ENCODE data around the gene TMEM94.
"Not testable (repeated sequence)": the region's sequence is repeated elsewhere in the genome, so short reads cannot be mapped to it uniquely, and the experiment has no call there.

Gene TMEM94

GRCh38 chr17:75468779-75469373 is 12.4 kb downstream of the TMEM94 start:
- Histone ChIP-seq H3K4me3 (ENCODE audit: low read length) (no peak overlapping the region), H3K36me3 (ENCODE audit: control insufficient read depth, insufficient read depth, low read length, severe bottlenecking) (peaks cover 12% of the 10 kb centered on the region), H3K9ac (ENCODE audit: low read length) (no peak overlapping the region), H3K27me3 (replicated peaks; ENCODE audit: control insufficient read depth, insufficient read depth, low read length) (no peaks in the 10 kb centered on the region), H3K4me1 (ENCODE audit: control insufficient read depth, insufficient read depth, low read length) (peaks cover 9% of the 10 kb centered on the region), H3K9me3 (ENCODE audit: control insufficient read depth, low read length) (no peaks in the 10 kb centered on the region)
- DNase-seq (ENCODE audit: low read depth), result no peak

GRCh38 chr17:75471207-75471606 is 14.8 kb downstream of the TMEM94 start:
- no peak for DNase-seq (ENCODE audit: low read depth)
- Histone ChIP-seq H3K4me1 (ENCODE audit: control insufficient read depth, insufficient read depth, low read length) (peaks cover 15% of the 10 kb centered on the region), H3K36me3 (ENCODE audit: control insufficient read depth, insufficient read depth, low read length, severe bottlenecking) (peaks cover 12% of the 10 kb centered on the region), H3K9ac (ENCODE audit: low read length) (no peak overlapping the region), H3K27me3 (replicated peaks; ENCODE audit: control insufficient read depth, insufficient read depth, low read length) (no peaks in the 10 kb centered on the region), H3K9me3 (ENCODE audit: control insufficient read depth, low read length) (no peaks in the 10 kb centered on the region), H3K4me3 (ENCODE audit: low read length) (no peak overlapping the region)

- no peaks in the 10 kb centered on the region for H3K9me3 ChIP-seq (ENCODE audit: control insufficient read depth, low read length)
- H3K4me3 ChIP-seq (ENCODE audit: low read length), result no peak overlapping the region
- H3K4me1 ChIP-seq (ENCODE audit: control insufficient read depth, insufficient read depth, low read length), result peaks cover 23% of the 10 kb centered on the region
- H3K36me3 ChIP-seq (ENCODE audit: control insufficient read depth, insufficient read depth, low read length, severe bottlenecking), result peaks cover 12% of the 10 kb centered on the region
- no peak for DNase-seq (ENCODE audit: low read depth)
- H3K9ac ChIP-seq (ENCODE audit: low read length), result no peak overlapping the region
- no peaks in the 10 kb centered on the region for H3K27me3 ChIP-seq (replicated peaks; ENCODE audit: control insufficient read depth, insufficient read depth, low read length)
Observed at GRCh38 chr17:75472119-75472518, 15.7 kb downstream of the TMEM94 start.

- no peaks in the 10 kb centered on the region for H3K9me3 ChIP-seq (ENCODE audit: control insufficient read depth, low read length)
- H3K27me3 ChIP-seq (replicated peaks; ENCODE audit: control insufficient read depth, insufficient read depth, low read length), result no peaks in the 10 kb centered on the region
- no peak overlapping the region for H3K4me3 ChIP-seq (ENCODE audit: low read length)
- DNase-seq (ENCODE audit: low read depth), result no peak
- peaks cover 19% of the 10 kb centered on the region for H3K4me1 ChIP-seq (ENCODE audit: control insufficient read depth, insufficient read depth, low read length)
- H3K9ac ChIP-seq (ENCODE audit: low read length), result no peak overlapping the region
- peaks cover 12% of the 10 kb centered on the region for H3K36me3 ChIP-seq (ENCODE audit: control insufficient read depth, insufficient read depth, low read length, severe bottlenecking)
Observed at GRCh38 chr17:75473246-75473645, 16.8 kb downstream of the TMEM94 start.

- H3K9me3 ChIP-seq (ENCODE audit: control insufficient read depth, low read length), result no peaks in the 10 kb centered on the region
- no peak overlapping the region for H3K9ac ChIP-seq (ENCODE audit: low read length)
- DNase-seq (ENCODE audit: low read depth), result no peak
- H3K27me3 ChIP-seq (replicated peaks; ENCODE audit: control insufficient read depth, insufficient read depth, low read length), result no peaks in the 10 kb centered on the region
- peaks cover 12% of the 10 kb centered on the region for H3K36me3 ChIP-seq (ENCODE audit: control insufficient read depth, insufficient read depth, low read length, severe bottlenecking)
- H3K4me1 ChIP-seq (ENCODE audit: control insufficient read depth, insufficient read depth, low read length), result peaks cover 13% of the 10 kb centered on the region
- no peak overlapping the region for H3K4me3 ChIP-seq (ENCODE audit: low read length)
Observed at GRCh38 chr17:75474736-75475135, 18.3 kb downstream of the TMEM94 start.

GRCh38 chr17:75475144-75475835 is 18.9 kb downstream of the TMEM94 start:
- Histone ChIP-seq H3K4me3 (ENCODE audit: low read length) (no peak overlapping the region), H3K9ac (ENCODE audit: low read length) (no peak overlapping the region), H3K4me1 (ENCODE audit: control insufficient read depth, insufficient read depth, low read length) (peaks cover 13% of the 10 kb centered on the region), H3K9me3 (ENCODE audit: control insufficient read depth, low read length) (no peaks in the 10 kb centered on the region), H3K36me3 (ENCODE audit: control insufficient read depth, insufficient read depth, low read length, severe bottlenecking) (peaks cover 12% of the 10 kb centered on the region), H3K27me3 (replicated peaks; ENCODE audit: control insufficient read depth, insufficient read depth, low read length) (no peaks in the 10 kb centered on the region)
- no peak for DNase-seq (ENCODE audit: low read depth)

GRCh38 chr17:75475851-75476250 is 19.4 kb downstream of the TMEM94 start:
- H3K4me1 ChIP-seq (ENCODE audit: control insufficient read depth, insufficient read depth, low read length), result peaks cover 13% of the 10 kb centered on the region
- no peak for DNase-seq (ENCODE audit: low read depth)
- no peaks in the 10 kb centered on the region for H3K27me3 ChIP-seq (replicated peaks; ENCODE audit: control insufficient read depth, insufficient read depth, low read length)
- H3K9ac ChIP-seq (ENCODE audit: low read length), result no peak overlapping the region
- no peak overlapping the region for H3K4me3 ChIP-seq (ENCODE audit: low read length)
- no peaks in the 10 kb centered on the region for H3K9me3 ChIP-seq (ENCODE audit: control insufficient read depth, low read length)
- H3K36me3 ChIP-seq (ENCODE audit: control insufficient read depth, insufficient read depth, low read length, severe bottlenecking), result peaks cover 12% of the 10 kb centered on the region

GRCh38 chr17:75476271-75476671 is 19.8 kb downstream of the TMEM94 start:
- Histone ChIP-seq H3K4me3 (ENCODE audit: low read length) (no peak overlapping the region), H3K36me3 (ENCODE audit: control insufficient read depth, insufficient read depth, low read length, severe bottlenecking) (peaks cover 12% of the 10 kb centered on the region), H3K4me1 (ENCODE audit: control insufficient read depth, insufficient read depth, low read length) (peaks cover 13% of the 10 kb centered on the region), H3K9me3 (ENCODE audit: control insufficient read depth, low read length) (no peaks in the 10 kb centered on the region), H3K27me3 (replicated peaks; ENCODE audit: control insufficient read depth, insufficient read depth, low read length) (no peaks in the 10 kb centered on the region), H3K9ac (ENCODE audit: low read length) (no peak overlapping the region)
- DNase-seq (ENCODE audit: low read depth), result no peak

- Histone ChIP-seq H3K4me1 (ENCODE audit: control insufficient read depth, insufficient read depth, low read length) (peaks cover 13% of the 10 kb centered on the region), H3K4me3 (ENCODE audit: low read length) (no peak overlapping the region)
- no peak for DNase-seq (ENCODE audit: low read depth)
Observed at GRCh38 chr17:75476752-75477489, 20.5 kb downstream of the TMEM94 start.

GRCh38 chr17:75477490-75477862 is 21.0 kb downstream of the TMEM94 start:
- H3K4me1 ChIP-seq (ENCODE audit: control insufficient read depth, insufficient read depth, low read length), result peaks cover 13% of the 10 kb centered on the region
- not testable (repeated sequence) for H3K9ac ChIP-seq (ENCODE audit: low read length); H3K9me3 ChIP-seq (ENCODE audit: control insufficient read depth, low read length); H3K36me3 ChIP-seq (ENCODE audit: control insufficient read depth, insufficient read depth, low read length, severe bottlenecking); H3K4me3 ChIP-seq (ENCODE audit: low read length); H3K27me3 ChIP-seq (replicated peaks; ENCODE audit: control insufficient read depth, insufficient read depth, low read length); DNase-seq (ENCODE audit: low read depth)

More at GRCh38 chr17:75476752-75477489, 20.5 kb downstream of the TMEM94 start:
- Histone ChIP-seq H3K27me3 (replicated peaks; ENCODE audit: control insufficient read depth, insufficient read depth, low read length) (no peaks in the 10 kb centered on the region), H3K36me3 (ENCODE audit: control insufficient read depth, insufficient read depth, low read length, severe bottlenecking) (peaks cover 11% of the 10 kb centered on the region), H3K9ac (ENCODE audit: low read length) (no peak overlapping the region), H3K9me3 (ENCODE audit: control insufficient read depth, low read length) (no peaks in the 10 kb centered on the region)

GRCh38 chr17:75478508-75478907 is 22.1 kb downstream of the TMEM94 start:
- Histone ChIP-seq H3K36me3 (ENCODE audit: control insufficient read depth, insufficient read depth, low read length, severe bottlenecking) (no peaks in the 10 kb centered on the region), H3K4me1 (ENCODE audit: control insufficient read depth, insufficient read depth, low read length) (peaks cover 13% of the 10 kb centered on the region), H3K9ac (ENCODE audit: low read length) (no peak overlapping the region), H3K4me3 (ENCODE audit: low read length) (no peak overlapping the region), H3K27me3 (replicated peaks; ENCODE audit: control insufficient read depth, insufficient read depth, low read length) (no peaks in the 10 kb centered on the region), H3K9me3 (ENCODE audit: control insufficient read depth, low read length) (no peaks in the 10 kb centered on the region)
- peak; percentile 41 for DNase-seq (ENCODE audit: low read depth)
